Measurements from ENCODE around the gene GSPT1. TPM values are rescaled to one million over a fixed set of nuclear protein-coding genes. Genes with fewer than 3 reads are reported as not detected.
"Not testable (repeated sequence)": the region's sequence is repeated elsewhere in the genome, so short reads cannot be mapped to it uniquely, and the experiment has no call there.

The GSPT1 gene
- total and polyA plus RNA-seq, 9 of the 15 experiments (the other 6 are each of a cell fraction or from before 2014, with no cell fraction given), result 63.8 to 269 (median 148) TPM

- H3K9me1 ChIP-seq (ENCODE audit: control insufficient read depth, insufficient read depth, low read length); in situ Hi-C loops (cut with MboI); H4K20me1 ChIP-seq (replicated peaks; ENCODE audit: control insufficient read depth, insufficient read depth, low read length); H3K4me2 ChIP-seq (ENCODE audit: insufficient read depth, low read length); H3K9ac ChIP-seq (ENCODE audit: insufficient read depth in 1 of 2, low read depth in 2 of 2, low read length in 2 of 2); BruUV-seq (replicated peaks); H3K4me1 ChIP-seq (replicated peaks in 1 of 2; ENCODE audit: control insufficient read depth in 2 of 2, insufficient read depth in 2 of 2, low read length in 2 of 2); H3K27me3 ChIP-seq (ENCODE audit: control insufficient read depth in 2 of 2, insufficient read depth in 2 of 2, low read length in 2 of 2); H3K36me3 ChIP-seq (ENCODE audit: control insufficient read depth, insufficient read depth, low read length); intact Hi-C loops (cut with micrococcal nuclease); H3K27ac ChIP-seq (ENCODE audit: extremely low read depth, low read depth, low read length); CTCF ChIA-PET (ENCODE audit: low intra/inter-chr PET ratio); H3K9me3 ChIP-seq (replicated peaks; ENCODE audit: control insufficient read depth, insufficient read depth, low read depth, low read length); H3K79me2 ChIP-seq (ENCODE audit: control insufficient read depth, insufficient read depth, low read length); FAIRE-seq; H3K4me3 ChIP-seq: not testable (repeated sequence)
- POLR2A ChIA-PET, result interaction anchor here (1.0 kb wide), 1 partner anchor 11 kb away, joined by 4 read pairs; the partner anchor contains the start of gene GSPT1
- WGBS (ENCODE audit: insufficient coverage, low coverage, missing lambda C conversion rate), result 10% methylated on average over 11 of the region's 13 CpGs
- 0 out of 2 replicates have a peak, but pooled peaks have one; percentile 40 for TF ChIP-seq DPF2 (IDR thresholded peaks at IDR 0.05)
- TF ChIP-seq SMARCA4 (IDR thresholded peaks at IDR 0.05), result peak; percentile 25; the same call in 1 of the 2 replicates
- TF ChIP-seq CTBP1 (IDR thresholded peaks at IDR 0.05; ENCODE audit: borderline replicate concordance), result peak; percentile 58; the same call in 1 of the 2 replicates
- 0 out of 2 replicates have a peak, but pooled peaks have one; percentile 17 for TF ChIP-seq SMAD4 (CRISPR knock-in tag; conservative IDR thresholded peaks at IDR 0.05)
- TF ChIP-seq NRF1 (conservative IDR thresholded peaks at IDR 0.05 in 1 of 2, IDR thresholded peaks at IDR 0.05 in 1 of 2), result 0 out of 4 replicates have a peak, but pooled peaks of 1 of the 2 experiments have one; percentile 22
- TF ChIP-seq CBFA2T3 (IDR thresholded peaks at IDR 0.05), result peak; percentile 42; the same call in 1 of the 2 replicates
- TF ChIP-seq KLF1 (tag; IDR thresholded peaks at IDR 0.05), result peak; percentile 87
- TF ChIP-seq MTA3 (IDR thresholded peaks at IDR 0.05; ENCODE audit: borderline replicate concordance), result peak; percentile 36; the same call in 1 of the 2 replicates
- ATAC-seq (peak; percentile 61), DNase-seq (ENCODE audit: extremely low read depth in 1 of 4, low spot score in 3 of 4) (peak in 1 of 4 experiments; percentile 50)
- 0 out of 2 replicates have a peak overlapping the region, but pooled peaks have one; percentile 44 for H2AFZ ChIP-seq (ENCODE audit: low read depth, low read length)
Measured at GRCh38 chr16:11927350-11927749, 11.6 kb upstream of the GSPT1 start.

All from K562 (cell line).